CD4-positive, alpha-beta T cell (primary cell): ENCODE results near the gene WDR82. TPM values are rescaled to one million over a fixed set of nuclear protein-coding genes. Genes with fewer than 3 reads are reported as not detected.

Experiments
- ATAC-seq: fragments of 200-7000 bp; cut with Tn5 transposase; one replicate; pipeline ENCODE4 v1.10.0; 2022; ENCODE audit warnings: mild to moderate bottlenecking; ENCODE audit not compliant: poor library complexity
- CTCF ChIA-PET: fragments of 350-600 bp; sonication (Branson Sonifier 250); formaldehyde crosslinking; loops from one replicate; lab custom pipeline; 2021; ENCODE audit warnings: antibody characterized with exemption, inconsistent platforms; lab: Charles Lee
- POLR2A ChIA-PET: fragments of 350-600 bp; sonication (Branson Sonifier 250); formaldehyde crosslinking; loops from one replicate; lab custom pipeline; 2021; ENCODE audit warnings: antibody characterized with exemption, inconsistent platforms; lab: Charles Lee
- DNase-seq, 14 experiments: peaks; one replicate each; pipeline ENCODE4 v3.0.0-alpha.2; 2013 to 2020; ENCODE audit warnings: mixed read lengths in 2 of 14
- H3K27ac ChIP-seq, 2 donors: one replicate each; pipeline versions ENCODE4 v1.5.1 to v1.7.0; 2013; ENCODE audit warnings: low read length in 2 of 2, low read depth in 1 of 2, mild to moderate bottlenecking in 1 of 2
- H3K27me3 ChIP-seq, 2 experiments: 1 replicate in 1 of 2; 2 replicates in 1 of 2; pipeline versions ENCODE4 v1.6.1 to v1.7.0; 2013; ENCODE audit warnings: low read length in 2 of 2, control low read depth in 1 of 2, mild to moderate bottlenecking in 1 of 2, moderate library complexity in 1 of 2; ENCODE audit not compliant: insufficient read depth in 2 of 2, control insufficient read depth in 1 of 2
- H3K36me3 ChIP-seq: one replicate; pipeline ENCODE4 v1.6.1; 2013; ENCODE audit warnings: low read length, control low read depth; ENCODE audit not compliant: insufficient read depth
- H3K4me1 ChIP-seq: one replicate; pipeline ENCODE4 v1.6.1; 2013; ENCODE audit warnings: low read length, control low read depth; ENCODE audit not compliant: insufficient read depth
- H3K4me3 ChIP-seq: one replicate; pipeline ENCODE4 v1.5.1; 2013; ENCODE audit warnings: mild to moderate bottlenecking, low read length, moderate library complexity
- H3K9me3 ChIP-seq, 2 experiments: 1 replicate in 1 of 2; 2 replicates in 1 of 2; pipeline versions ENCODE4 v1.6.1 to v1.7.0; 2013; ENCODE audit warnings: low read length in 2 of 2, mild to moderate bottlenecking in 2 of 2, control low read depth in 1 of 2, moderate library complexity in 1 of 2; ENCODE audit not compliant: control insufficient read depth in 1 of 2, insufficient read depth in 1 of 2
- H3K27ac Mint-ChIP-seq: one replicate; pipeline ENCODE4 v1.8.0; 2020; ENCODE audit warnings: mixed read lengths
- H3K27me3 Mint-ChIP-seq: one replicate; pipeline ENCODE4 v1.8.0; 2021; ENCODE audit warnings: mixed read lengths
- H3K36me3 Mint-ChIP-seq: one replicate; pipeline ENCODE4 v1.8.0; 2021; ENCODE audit warnings: low read depth, mixed read lengths
- H3K4me1 Mint-ChIP-seq: one replicate; pipeline ENCODE4 v1.8.0; 2021; ENCODE audit warnings: low read depth, mixed read lengths
- H3K4me3 Mint-ChIP-seq: one replicate; pipeline ENCODE4 v1.8.0; 2020; ENCODE audit warnings: mild to moderate bottlenecking, mixed read lengths
- H3K9me3 Mint-ChIP-seq: one replicate; pipeline ENCODE4 v1.8.0; 2020; ENCODE audit warnings: mixed read lengths
- intact Hi-C, 2 experiments: fragments of 100-400 bp; cut with DNase I in 1 of 2; cut with micrococcal nuclease in 1 of 2; formaldehyde crosslinking; loops; one replicate each; pipeline versions ENCODE4 v1.15.1 to v1.9.0; 2023 to 2025; cut with DNase I, micrococcal nuclease
- total RNA-seq, 174 experiments: library from RNA in 2 of 174; stranded (reverse) in 2 of 174; gene quantifications; one replicate each; pipeline ENCODE4 v1.2.3 and lab custom pipeline; 2021 to 2026
- TF ChIP-seq, protein P1 (sequence below): fragments of 200-600 bp; IDR thresholded peaks from one replicate; pipeline ENCODE4 v1.8.0; 2022; ENCODE audit warnings: antibody characterized with exemption, mild to moderate bottlenecking

Gene WDR82
- total RNA-seq, 2 experiments from 2014 or later = 114 TPM

- intact Hi-C loops = loop anchor here in 1 of 2 experiments (2.0 kb wide), 1 partner anchor 13 kb away; no protein-coding TSS in a partner anchor
- no peaks in the 10 kb centered on the region for H3K27me3 Mint-ChIP-seq
- no peak for ATAC-seq
- Histone ChIP-seq H3K4me1 (peaks cover 78% of the 10 kb centered on the region), H3K4me3 (no peak overlapping the region), H3K36me3 (peaks cover 92% of the 10 kb centered on the region), H3K9me3 (no peaks in the 10 kb centered on the region), H3K27ac (peak overlapping the region; percentile 49 to 53), H3K27me3 (no peaks in the 10 kb centered on the region)
- H3K9me3 Mint-ChIP-seq = no peaks in the 10 kb centered on the region
- DNase-seq = no peak
- POLR2A ChIA-PET = interaction anchor here (10.7 to 19.7 kb wide), 3 partner anchors 12 to 21 kb away, joined by 131 to 538 read pairs (median 293); partner anchors contain the start of genes PPM1M, TWF2 and WDR82
- H3K36me3 Mint-ChIP-seq = peaks cover 100% of the 10 kb centered on the region
- CTCF ChIA-PET = interaction anchor here (4.1 kb wide), 1 partner anchor 21 kb away, joined by 18 read pairs; the partner anchor contains the start of gene WDR82
- H3K4me1 Mint-ChIP-seq = peaks cover 98% of the 10 kb centered on the region
- TF ChIP-seq, protein P1, sequence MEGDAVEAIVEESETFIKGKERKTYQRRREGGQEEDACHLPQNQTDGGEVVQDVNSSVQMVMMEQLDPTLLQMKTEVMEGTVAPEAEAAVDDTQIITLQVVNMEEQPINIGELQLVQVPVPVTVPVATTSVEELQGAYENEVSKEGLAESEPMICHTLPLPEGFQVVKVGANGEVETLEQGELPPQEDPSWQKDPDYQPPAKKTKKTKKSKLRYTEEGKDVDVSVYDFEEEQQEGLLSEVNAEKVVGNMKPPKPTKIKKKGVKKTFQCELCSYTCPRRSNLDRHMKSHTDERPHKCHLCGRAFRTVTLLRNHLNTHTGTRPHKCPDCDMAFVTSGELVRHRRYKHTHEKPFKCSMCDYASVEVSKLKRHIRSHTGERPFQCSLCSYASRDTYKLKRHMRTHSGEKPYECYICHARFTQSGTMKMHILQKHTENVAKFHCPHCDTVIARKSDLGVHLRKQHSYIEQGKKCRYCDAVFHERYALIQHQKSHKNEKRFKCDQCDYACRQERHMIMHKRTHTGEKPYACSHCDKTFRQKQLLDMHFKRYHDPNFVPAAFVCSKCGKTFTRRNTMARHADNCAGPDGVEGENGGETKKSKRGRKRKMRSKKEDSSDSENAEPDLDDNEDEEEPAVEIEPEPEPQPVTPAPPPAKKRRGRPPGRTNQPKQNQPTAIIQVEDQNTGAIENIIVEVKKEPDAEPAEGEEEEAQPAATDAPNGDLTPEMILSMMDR = no peak
- H3K27ac Mint-ChIP-seq = peak overlapping the region; percentile 95
- H3K4me3 Mint-ChIP-seq = no peak overlapping the region
These were observed 20.5 kb downstream of the WDR82 start for GRCh38 chr3:52257911-52258310.

DNA sequence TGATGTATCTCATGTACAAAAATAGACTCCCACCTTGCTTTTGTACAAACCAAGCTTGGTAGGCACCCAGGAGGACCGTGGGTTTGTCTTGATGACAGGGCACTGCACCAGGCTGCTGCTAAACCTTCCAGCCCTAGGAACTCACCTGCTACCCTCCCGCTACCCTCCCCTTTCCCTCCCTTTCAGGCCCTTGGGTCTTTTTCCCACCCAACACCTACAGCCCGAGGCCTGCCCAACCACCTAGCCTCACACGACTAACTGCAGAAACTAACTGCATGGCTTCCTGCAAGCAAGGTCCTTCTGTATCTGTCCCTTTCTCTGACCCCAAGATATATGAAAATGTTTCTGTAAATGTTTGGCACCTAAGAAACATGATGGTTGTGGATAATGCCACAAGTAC is 21.8 kb downstream of the WDR82 start:
- Histone ChIP-seq H3K36me3 (peaks cover 88% of the 10 kb centered on the region), H3K4me1 (peaks cover 83% of the 10 kb centered on the region), H3K9me3 (no peaks in the 10 kb centered on the region), H3K27me3 (no peaks in the 10 kb centered on the region), H3K4me3 (no peak overlapping the region), H3K27ac (peak overlapping the region in 1 of 2 donors; percentile 89)
- Mint-ChIP-seq H3K27me3 (no peaks in the 10 kb centered on the region), H3K4me1 (peaks cover 98% of the 10 kb centered on the region), H3K4me3 (peak overlapping the region; percentile 62), H3K9me3 (no peaks in the 10 kb centered on the region), H3K27ac (peak overlapping the region; percentile 95), H3K36me3 (peaks cover 98% of the 10 kb centered on the region)
- CTCF ChIA-PET = interaction anchor here (0.9 to 2.3 kb wide), 3 partner anchors 14 to 36 kb away, joined by 3 to 6 read pairs (median 3); partner anchors contain the start of gene WDR82
- intact Hi-C loops = loop anchor here in 1 of 2 experiments (2.0 kb wide), 1 partner anchor 14 kb away; no protein-coding TSS in a partner anchor
- no peak for DNase-seq
- POLR2A ChIA-PET = interaction anchor here (10.7 to 19.7 kb wide), 3 partner anchors 13 to 22 kb away, joined by 131 to 538 read pairs (median 293); partner anchors contain the start of genes PPM1M, TWF2 and WDR82
- ATAC-seq = no peak
- TF ChIP-seq, protein P1 = no peak

- TF ChIP-seq, protein P1 = no peak
- Mint-ChIP-seq H3K27ac (peak overlapping the region; percentile 95), H3K4me3 (no peak overlapping the region), H3K9me3 (no peaks in the 10 kb centered on the region), H3K27me3 (no peaks in the 10 kb centered on the region), H3K4me1 (peaks cover 93% of the 10 kb centered on the region), H3K36me3 (peaks cover 94% of the 10 kb centered on the region)
- H3K36me3 ChIP-seq = peaks cover 88% of the 10 kb centered on the region
- no peak overlapping the region for H3K4me3 ChIP-seq
- ATAC-seq (no peak), DNase-seq (no peak)
- intact Hi-C loops = loop anchor here in 1 of 2 experiments (2.0 kb wide), 1 partner anchor 15 kb away; no protein-coding TSS in a partner anchor
- peaks cover 85% of the 10 kb centered on the region for H3K4me1 ChIP-seq
- no peaks in the 10 kb centered on the region for H3K9me3 ChIP-seq
- no peaks in the 10 kb centered on the region for H3K27me3 ChIP-seq
- ChIA-PET CTCF (interaction anchor here (0.9 to 2.3 kb wide), 3 partner anchors 14 to 36 kb away, joined by 3 to 6 read pairs (median 3); partner anchors contain the start of gene WDR82), POLR2A (interaction anchor here (10.7 to 19.7 kb wide), 3 partner anchors 14 to 23 kb away, joined by 131 to 538 read pairs (median 293); partner anchors contain the start of genes PPM1M, TWF2 and WDR82)
- H3K27ac ChIP-seq = peak overlapping the region; percentile 36 to 89
These were observed 22.3 kb downstream of the WDR82 start for GRCh38 chr3:52256159-52256558.
